H9 (cell line): ENCODE measurements around the gene AADAC. TPM values are rescaled to one million over a fixed set of nuclear protein-coding genes. Genes with fewer than 3 reads are reported as not detected.

Source experiments
- DNase-seq: peaks from one replicate; pipeline ENCODE4 v3.0.0-alpha.2; 2017
- H2AFZ ChIP-seq: one replicate; pipeline ENCODE4 v1.6.1; 2013; ENCODE audit warnings: mild to moderate bottlenecking, low read length, control low read depth, moderate library complexity
- H2AK5ac ChIP-seq: 2 replicates; pipeline ENCODE4 v1.6.1; 2013; ENCODE audit warnings: low read length, control low read depth, mixed read lengths; ENCODE audit not compliant: insufficient read length
- H2BK120ac ChIP-seq: one replicate; pipeline ENCODE4 v1.6.1; 2013; ENCODE audit warnings: low read depth, mild to moderate bottlenecking, low read length, control low read depth, inconsistent platforms; ENCODE audit not compliant: poor library complexity, severe bottlenecking
- H2BK12ac ChIP-seq: 2 replicates; pipeline ENCODE4 v1.6.1; 2013; ENCODE audit warnings: low read length, control low read depth, mixed read lengths, low read depth; ENCODE audit not compliant: insufficient read length
- H2BK15ac ChIP-seq: 2 replicates; pipeline ENCODE4 v1.6.1; 2013; ENCODE audit warnings: low read depth, low read length, control low read depth
- H2BK20ac ChIP-seq: one replicate; pipeline ENCODE4 v1.6.1; 2013; ENCODE audit warnings: low read depth, mild to moderate bottlenecking, low read length, control low read depth, inconsistent platforms; ENCODE audit not compliant: poor library complexity, severe bottlenecking
- H2BK5ac ChIP-seq: 2 replicates; pipeline ENCODE4 v1.6.1; 2013; ENCODE audit warnings: low read length, control low read depth, mixed read lengths; ENCODE audit not compliant: insufficient read length
- H3K14ac ChIP-seq: 2 replicates; pipeline ENCODE4 v1.6.1; 2013; ENCODE audit warnings: low read length, control low read depth; ENCODE audit not compliant: insufficient read depth
- H3K18ac ChIP-seq: 2 replicates; pipeline ENCODE4 v1.6.1; 2013; ENCODE audit warnings: low read depth, mild to moderate bottlenecking, mixed read lengths, low read length, control low read depth; ENCODE audit not compliant: insufficient read length
- H3K23ac ChIP-seq: 2 replicates; pipeline ENCODE4 v1.6.1; 2013; ENCODE audit warnings: low read length, control low read depth, mixed read lengths, low read depth; ENCODE audit not compliant: insufficient read length
- H3K23me2 ChIP-seq: 2 replicates; pipeline ENCODE4 v1.6.1; 2013; ENCODE audit warnings: low read depth, mild to moderate bottlenecking, mixed read lengths, low read length, control low read depth; ENCODE audit not compliant: insufficient read length, poor library complexity, severe bottlenecking
- H3K27ac ChIP-seq: 2 replicates; pipeline ENCODE4 v1.5.1; 2013; ENCODE audit warnings: low read length, control low read depth, mixed read lengths, low read depth; ENCODE audit not compliant: insufficient read length
- H3K27me3 ChIP-seq: 2 replicates; pipeline ENCODE4 v1.6.1; 2013; ENCODE audit warnings: low read length, control low read depth, inconsistent platforms; ENCODE audit not compliant: insufficient read depth
- H3K4ac ChIP-seq: 2 replicates; pipeline ENCODE4 v1.6.1; 2013; ENCODE audit warnings: low read depth, mild to moderate bottlenecking, control low read depth, inconsistent platforms, low read length, moderate library complexity
- H3K4me1 ChIP-seq: 2 replicates; pipeline ENCODE4 v1.6.1; 2013; ENCODE audit warnings: low read length, control low read depth, inconsistent platforms; ENCODE audit not compliant: insufficient read depth
- H3K4me2 ChIP-seq: 2 replicates; pipeline ENCODE4 v1.6.1; 2013; ENCODE audit warnings: low read length, control low read depth, mixed read lengths; ENCODE audit not compliant: insufficient read length, insufficient read depth
- H3K56ac ChIP-seq: 2 replicates; pipeline ENCODE4 v1.6.1; 2013; ENCODE audit warnings: low read depth, mild to moderate bottlenecking, mixed read lengths, low read length, control low read depth; ENCODE audit not compliant: insufficient read length
- H3K79me1 ChIP-seq: 2 replicates; pipeline ENCODE4 v1.6.1; 2013; ENCODE audit warnings: low read depth, mild to moderate bottlenecking, moderate library complexity, low read length, control low read depth, inconsistent platforms; ENCODE audit not compliant: insufficient read depth, poor library complexity, severe bottlenecking
- H3K79me2 ChIP-seq: 2 replicates; pipeline ENCODE4 v1.6.1; 2013; ENCODE audit warnings: low read length, control low read depth, inconsistent platforms; ENCODE audit not compliant: insufficient read depth
- H3K9ac ChIP-seq: 2 replicates; pipeline ENCODE4 v1.6.1; 2013; ENCODE audit warnings: low read length, control low read depth, mixed read lengths; ENCODE audit not compliant: insufficient read length; ENCODE audit errors: extremely low read depth
- H3K9me3 ChIP-seq: one replicate; pipeline ENCODE4 v1.6.1; 2013; ENCODE audit warnings: low read depth, low read length, inconsistent platforms; ENCODE audit not compliant: control insufficient read depth
- H3T11ph ChIP-seq: one replicate; pipeline ENCODE4 v1.6.1; 2013; ENCODE audit warnings: mild to moderate bottlenecking, low read length, control low read depth, inconsistent platforms
- H4K20me1 ChIP-seq: one replicate; pipeline ENCODE4 v1.6.1; 2013; ENCODE audit not compliant: control insufficient read depth, insufficient read length, insufficient read depth
- H4K5ac ChIP-seq: 2 replicates; pipeline ENCODE4 v1.6.1; 2013; ENCODE audit warnings: low read depth, mild to moderate bottlenecking, mixed read lengths, low read length, control low read depth; ENCODE audit not compliant: insufficient read length
- H4K8ac ChIP-seq: replicated peaks from 2 replicates; pipeline ENCODE4 v1.6.1; 2013; ENCODE audit warnings: low read length, control low read depth, mixed read lengths, low read depth; ENCODE audit not compliant: insufficient read length
- H4K91ac ChIP-seq: 2 replicates; pipeline ENCODE4 v1.6.1; 2013; ENCODE audit warnings: low read depth, mild to moderate bottlenecking, moderate library complexity, mixed read lengths, low read length, control low read depth; ENCODE audit not compliant: insufficient read length
- H3K27ac Mint-ChIP-seq, 3 experiments: 2 replicates in 2 of 3; 3 replicates in 1 of 3; pipeline ENCODE4 v1.8.0; 2020 to 2021; ENCODE audit warnings: mixed read lengths in 3 of 3, mild to moderate bottlenecking in 1 of 3, moderate library complexity in 1 of 3
- H3K27me3 Mint-ChIP-seq: 2 replicates; pipeline ENCODE4 v1.8.0; 2021; ENCODE audit warnings: low read depth, mild to moderate bottlenecking, moderate library complexity, mixed read lengths
- H3K36me3 Mint-ChIP-seq, 3 experiments: 2 replicates in 2 of 3; 3 replicates in 1 of 3; pipeline ENCODE4 v1.8.0; 2020 to 2021; ENCODE audit warnings: low read depth in 3 of 3, mixed read lengths in 3 of 3; ENCODE audit not compliant: insufficient read depth in 1 of 3
- H3K4me1 Mint-ChIP-seq, 2 experiments: 2 replicates each; pipeline ENCODE4 v1.8.0; 2020; ENCODE audit warnings: mixed read lengths in 2 of 2
- H3K4me3 Mint-ChIP-seq, 2 experiments: 2 replicates in 1 of 2; 3 replicates in 1 of 2; pipeline ENCODE4 v1.8.0; 2020 to 2021; ENCODE audit warnings: mild to moderate bottlenecking in 2 of 2, mixed read lengths in 2 of 2, moderate library complexity in 1 of 2
- H3K9me3 Mint-ChIP-seq, 2 experiments: 2 replicates in 1 of 2; 3 replicates in 1 of 2; pipeline ENCODE4 v1.8.0; 2020; ENCODE audit warnings: mild to moderate bottlenecking in 2 of 2, mixed read lengths in 2 of 2, moderate library complexity in 1 of 2
- WGBS: extraction: QIAGEN DNeasy Blood & Tissue Kit; methylation state at CpG from one replicate; pipeline ENCODE4 v1.1.7; 2013; ENCODE audit warnings: missing lambda C conversion rate, low lambda C conversion rate, mixed read lengths; ENCODE audit not compliant: insufficient read length; ENCODE audit errors: extremely low coverage; 5-methylcytosine and 5-hydroxymethylcytosine counted together
- total RNA-seq: library from RNA; stranded (reverse); gene quantifications from 2 replicates; pipeline ENCODE4 v1.2.1, GENCODE V29; 2021
- TF ChIP-seq, protein P1 (sequence below): fragments of 200-600 bp; sonication (generic); conservative IDR thresholded peaks from 3 replicates; pipeline ENCODE4 v1.8.0; 2021; ENCODE audit warnings: antibody characterized with exemption, mild to moderate bottlenecking

Gene AADAC
- total RNA-seq, 1 experiment from 2014 or later: not detected

DNA sequence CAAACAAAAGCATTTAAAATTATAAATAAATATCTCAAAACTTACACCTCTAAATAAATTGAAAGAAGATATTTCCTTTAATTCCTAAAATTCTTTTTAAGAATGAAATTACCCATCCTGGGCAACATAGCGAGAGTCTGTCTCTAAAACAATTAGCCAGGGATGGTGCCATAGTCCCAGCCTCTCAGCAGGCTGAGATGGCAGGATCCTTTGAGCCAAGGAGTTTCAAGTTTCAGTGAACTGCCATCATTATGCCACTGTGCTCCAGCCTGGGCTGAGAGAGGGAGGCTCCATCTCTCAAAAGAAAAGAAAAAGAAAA, 25.4 kb downstream of the AADAC start:
- no peak overlapping the region for H4K91ac ChIP-seq

More for the DNA sequence above, 25.4 kb downstream of the AADAC start:
- Histone ChIP-seq H3K23ac (no peak overlapping the region), H4K8ac (no peak overlapping the region), H2AK5ac (no peak overlapping the region), H3T11ph (no peak overlapping the region), H3K18ac (no peak overlapping the region), H3K9ac (no peak overlapping the region), H3K79me2 (no peaks in the 10 kb centered on the region), H3K4me2 (no peak overlapping the region), H4K5ac (no peak overlapping the region), H3K27ac (no peak overlapping the region), H2BK120ac (no peak overlapping the region), H3K4ac (no peak overlapping the region), H4K20me1 (no peaks in the 10 kb centered on the region), H2BK12ac (no peak overlapping the region), H2AFZ (no peak overlapping the region), H3K14ac (no peak overlapping the region), H3K4me1 (peaks cover 2% of the 10 kb centered on the region), H2BK20ac (no peak overlapping the region), H3K56ac (no peak overlapping the region), H3K23me2 (no peaks in the 10 kb centered on the region), H3K9me3 (no peaks in the 10 kb centered on the region), H2BK15ac (no peak overlapping the region), H3K27me3 (no peaks in the 10 kb centered on the region), H3K79me1 (no peaks in the 10 kb centered on the region), H2BK5ac (no peak overlapping the region)
- Mint-ChIP-seq H3K9me3 (no peaks in the 10 kb centered on the region), H3K27me3 (no peaks in the 10 kb centered on the region), H3K4me3 (no peak overlapping the region), H3K4me1 (peaks cover 13 to 14% of the 10 kb centered on the region in 2 experiments), H3K27ac (no peak overlapping the region), H3K36me3 (no peaks in the 10 kb centered on the region)
- TF ChIP-seq, protein P1, sequence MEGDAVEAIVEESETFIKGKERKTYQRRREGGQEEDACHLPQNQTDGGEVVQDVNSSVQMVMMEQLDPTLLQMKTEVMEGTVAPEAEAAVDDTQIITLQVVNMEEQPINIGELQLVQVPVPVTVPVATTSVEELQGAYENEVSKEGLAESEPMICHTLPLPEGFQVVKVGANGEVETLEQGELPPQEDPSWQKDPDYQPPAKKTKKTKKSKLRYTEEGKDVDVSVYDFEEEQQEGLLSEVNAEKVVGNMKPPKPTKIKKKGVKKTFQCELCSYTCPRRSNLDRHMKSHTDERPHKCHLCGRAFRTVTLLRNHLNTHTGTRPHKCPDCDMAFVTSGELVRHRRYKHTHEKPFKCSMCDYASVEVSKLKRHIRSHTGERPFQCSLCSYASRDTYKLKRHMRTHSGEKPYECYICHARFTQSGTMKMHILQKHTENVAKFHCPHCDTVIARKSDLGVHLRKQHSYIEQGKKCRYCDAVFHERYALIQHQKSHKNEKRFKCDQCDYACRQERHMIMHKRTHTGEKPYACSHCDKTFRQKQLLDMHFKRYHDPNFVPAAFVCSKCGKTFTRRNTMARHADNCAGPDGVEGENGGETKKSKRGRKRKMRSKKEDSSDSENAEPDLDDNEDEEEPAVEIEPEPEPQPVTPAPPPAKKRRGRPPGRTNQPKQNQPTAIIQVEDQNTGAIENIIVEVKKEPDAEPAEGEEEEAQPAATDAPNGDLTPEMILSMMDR: no peak; the same call in 2 of the 3 replicates
- WGBS: no CpG with 5 or more reads among the region's 1 CpG
- no peak for DNase-seq
